Urinary bladder (tissue), 4 donors: ENCODE data around the gene ZNF853. TPM values are rescaled to one million over a fixed set of nuclear protein-coding genes. Genes with fewer than 3 reads are reported as not detected.
"Not testable (repeated sequence)": the region's sequence is repeated elsewhere in the genome, so short reads cannot be mapped to it uniquely, and the experiment has no call there.

Experiments used
- DNase-seq: peaks from one replicate; pipeline ENCODE4 v3.0.0-alpha.2; 2015; ENCODE audit errors: extremely low spot score
- H3K27ac ChIP-seq: one replicate; pipeline ENCODE4 v1.5.1; 2013; ENCODE audit warnings: low read depth, mild to moderate bottlenecking, moderate library complexity
- H3K36me3 ChIP-seq: one replicate; pipeline ENCODE4 v1.6.1; 2013; ENCODE audit warnings: mild to moderate bottlenecking, moderate library complexity; ENCODE audit not compliant: insufficient read depth
- H3K4me1 ChIP-seq: one replicate; pipeline ENCODE4 v1.6.1; 2013; ENCODE audit warnings: mild to moderate bottlenecking, moderate library complexity; ENCODE audit not compliant: insufficient read depth
- H3K4me3 ChIP-seq: one replicate; pipeline ENCODE4 v1.5.1; 2013; ENCODE audit warnings: low read depth, low read length
- WGBS: extraction: QIAGEN DNeasy Blood & Tissue Kit; methylation state at CpG from one replicate; pipeline ENCODE4 v1.1.7; 2013; 5-methylcytosine and 5-hydroxymethylcytosine counted together
- polyA plus RNA-seq: library from polyadenylated mRNA; stranded (reverse); fragments of 200-250 nt; gene quantifications from one replicate; pipeline ENCODE4 v1.2.3, GENCODE V29; 2013
- total RNA-seq: library from RNA; depleted of rRNA; stranded (reverse); fragments of >200 nt; gene quantifications from one replicate; pipeline ENCODE4 v1.2.3, GENCODE V29; 2014
- donor health status: healthy with polysubstance abuse.
- donor health status: healthy.

The ZNF853 gene
- total and polyA plus RNA-seq, 2 donors, result 6.6 to 13.2 TPM

DNA sequence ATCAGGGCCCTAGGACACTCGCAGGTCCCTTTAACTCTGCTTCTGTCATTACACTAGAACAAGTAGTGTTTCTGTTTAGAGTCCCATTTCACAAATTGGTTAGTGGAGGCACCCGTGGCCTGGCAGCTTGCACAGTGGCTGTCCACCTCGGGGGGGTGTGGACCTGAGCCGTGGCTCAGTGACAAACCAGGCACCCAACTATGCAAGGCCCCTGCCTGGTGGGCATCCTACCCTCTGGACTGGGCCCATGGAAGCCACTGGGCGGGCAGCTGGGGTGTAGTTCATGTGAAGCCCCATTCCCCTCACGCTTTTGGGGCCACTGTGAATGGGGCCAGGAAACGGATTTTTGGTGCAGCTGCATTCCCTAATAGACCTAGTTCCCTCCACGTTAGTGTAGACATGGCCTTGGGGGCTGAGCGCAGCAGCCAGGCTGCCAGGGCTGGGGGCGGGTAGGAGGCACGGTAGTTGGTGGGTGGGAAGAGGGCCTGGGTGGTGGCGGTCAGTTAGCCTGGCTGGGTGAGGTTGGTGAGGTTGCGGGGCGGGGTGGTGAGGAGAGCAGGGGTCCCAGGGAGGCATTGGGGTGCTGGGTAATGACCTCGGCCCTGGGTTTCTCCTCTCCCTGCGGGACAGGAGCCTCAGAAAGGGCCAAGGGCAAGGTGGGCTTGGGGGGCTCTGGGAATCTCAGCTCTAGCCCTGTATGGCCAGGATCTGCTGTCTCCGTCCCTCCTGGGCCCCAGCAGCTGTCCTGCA lies 40.4 kb downstream of the ZNF853 start:
- H3K4me1 ChIP-seq, result no peaks in the 10 kb centered on the region
- no peak for DNase-seq
- no peak overlapping the region for H3K27ac ChIP-seq
- H3K36me3 ChIP-seq, result peaks cover 18% of the 10 kb centered on the region
- H3K4me3 ChIP-seq, result no peak overlapping the region
- WGBS, result 93% methylated on average over 17 of the region's 17 CpGs

DNA sequence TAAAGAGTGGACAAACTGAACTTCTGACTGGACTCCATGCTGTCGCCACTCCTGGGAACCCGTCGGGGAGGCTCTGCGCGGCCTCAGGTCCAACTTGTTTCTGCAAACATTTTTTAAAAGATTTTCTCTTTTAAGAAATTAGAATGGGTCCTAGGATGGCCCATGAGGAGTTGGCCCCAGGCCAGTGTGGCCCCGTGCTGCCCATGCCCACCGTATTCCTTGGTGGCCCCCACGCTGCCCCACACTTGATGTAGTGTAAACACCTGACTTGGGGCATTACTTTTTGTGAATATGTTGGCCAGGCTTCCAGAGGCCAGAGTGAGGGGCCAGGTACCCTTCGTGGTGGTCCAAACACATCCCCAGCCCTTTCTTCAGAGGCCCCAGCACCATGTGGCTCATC lies 41.0 kb downstream of the ZNF853 start:
- Histone ChIP-seq H3K36me3 (peaks cover 18% of the 10 kb centered on the region), H3K4me3 (no peak overlapping the region), H3K4me1 (no peaks in the 10 kb centered on the region), H3K27ac (no peak overlapping the region)
- DNase-seq, result no peak
- WGBS, result 94% methylated on average over 9 of the region's 9 CpGs

DNA sequence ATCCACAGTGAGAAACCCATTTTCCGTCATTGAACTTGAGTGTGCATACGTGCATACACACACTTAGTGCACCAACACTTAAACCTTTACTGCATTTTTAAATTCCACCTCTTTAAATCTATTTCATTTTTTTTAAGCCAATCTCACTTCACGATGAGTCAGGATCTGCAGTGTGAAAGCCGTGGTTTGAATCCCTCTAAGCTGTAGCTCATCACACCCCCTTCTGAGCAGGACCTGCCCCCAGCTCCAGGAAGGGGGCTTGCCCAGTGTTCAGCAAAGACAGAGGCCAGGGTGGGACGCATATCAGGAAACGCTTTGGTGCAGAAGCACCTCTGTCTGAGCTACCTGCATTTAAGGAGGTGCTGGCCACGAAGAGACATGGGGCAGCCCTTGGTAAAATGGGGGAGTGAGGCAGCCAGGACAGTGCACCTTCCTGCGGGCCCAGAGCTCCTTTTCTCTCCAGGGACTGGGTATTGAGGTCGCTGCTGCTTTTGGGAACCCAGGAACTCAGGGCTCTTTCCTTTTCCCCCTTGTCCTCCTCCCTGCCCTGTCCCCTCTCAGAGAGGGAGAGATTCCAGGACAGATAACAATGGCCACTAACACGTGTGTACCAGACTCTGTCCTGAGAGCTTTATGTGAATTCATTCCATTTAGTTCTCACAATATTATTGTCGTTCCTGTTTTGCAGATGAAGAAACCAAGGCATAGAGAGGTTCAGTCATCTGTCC lies 43.4 kb downstream of the ZNF853 start:
- H3K4me3 ChIP-seq, result no peak overlapping the region
- WGBS, result 32% methylated on average over 11 of the region's 11 CpGs
- peaks cover 8% of the 10 kb centered on the region for H3K36me3 ChIP-seq
- DNase-seq, result no peak
- no peaks in the 10 kb centered on the region for H3K4me1 ChIP-seq
- no peak overlapping the region for H3K27ac ChIP-seq

DNA sequence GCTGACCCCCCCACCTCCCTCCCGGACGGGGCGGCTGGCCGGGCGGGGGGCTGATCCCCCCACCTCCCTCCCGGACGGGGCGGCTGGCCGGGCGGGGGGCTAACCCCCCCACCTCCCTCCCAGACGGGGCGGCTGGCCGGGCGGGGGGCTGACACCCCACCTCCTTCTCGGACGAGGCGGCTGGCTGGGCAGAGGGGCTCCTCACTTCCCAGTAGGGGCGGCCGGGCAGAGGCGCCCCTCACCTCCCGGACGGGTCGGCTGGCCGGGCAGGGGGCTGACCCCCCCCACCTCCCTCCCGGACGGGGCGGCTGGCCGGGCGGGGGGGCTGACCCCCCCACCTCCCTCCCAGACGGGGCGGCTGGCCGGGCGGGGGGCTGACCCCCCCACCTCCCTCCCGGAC lies 55.4 kb downstream of the ZNF853 start:
- 95% methylated on average over 19 of the region's 34 CpGs for WGBS
- H3K4me3 ChIP-seq, DNase-seq, H3K36me3 ChIP-seq, H3K27ac ChIP-seq, H3K4me1 ChIP-seq: not testable (repeated sequence)

Other genes starting within 250 kb of the ZNF853 start
- gene RAC1, start 241.1 kb upstream of the ZNF853 start, total RNA-seq, result 54.8 TPM
- 205 TPM for gene RAC1, start 241.1 kb upstream of the ZNF853 start, polyA plus RNA-seq
- 10.3 TPM for gene DAGLB, start 167.7 kb upstream of the ZNF853 start, total RNA-seq
- gene DAGLB, start 167.7 kb upstream of the ZNF853 start, polyA plus RNA-seq, result 8.1 TPM
- 341 TPM for gene KDELR2, start 131.5 kb upstream of the ZNF853 start, total RNA-seq
- gene KDELR2, start 131.5 kb upstream of the ZNF853 start, polyA plus RNA-seq, result 85.9 TPM
- 0.32 TPM for gene GRID2IP, start 64.1 kb upstream of the ZNF853 start, total RNA-seq
- 0.13 TPM for gene GRID2IP, start 64.1 kb upstream of the ZNF853 start, polyA plus RNA-seq
- gene ZDHHC4, start 38.2 kb upstream of the ZNF853 start, total RNA-seq, result 52.0 TPM
- 54.6 TPM for gene ZDHHC4, start 38.2 kb upstream of the ZNF853 start, polyA plus RNA-seq
- 11.6 TPM for gene INTS15, start 25.6 kb upstream of the ZNF853 start, total RNA-seq
- 24.6 TPM for gene INTS15, start 25.6 kb upstream of the ZNF853 start, polyA plus RNA-seq
- 11.6 TPM for gene ZNF316, start 21.7 kb downstream of the ZNF853 start, total RNA-seq
- 20.5 TPM for gene ZNF316, start 21.7 kb downstream of the ZNF853 start, polyA plus RNA-seq
- 48.9 TPM for gene ZNF12, start 91.3 kb downstream of the ZNF853 start, total RNA-seq
- gene ZNF12, start 91.3 kb downstream of the ZNF853 start, polyA plus RNA-seq, result 12.8 TPM
- gene RSPH10B2, start 138.5 kb downstream of the ZNF853 start, total RNA-seq, result 0.53 TPM
- not detected for gene RSPH10B2, start 138.5 kb downstream of the ZNF853 start, polyA plus RNA-seq
- 147 TPM for gene CCZ1B, start 210.7 kb downstream of the ZNF853 start, total RNA-seq
- 21.1 TPM for gene CCZ1B, start 210.7 kb downstream of the ZNF853 start, polyA plus RNA-seq